Erythroblast (primary cell): ENCODE data around the gene ASGR2.
A peak's percentile ranks its signal among the peaks of the same experiment; 100 is the strongest.
"Not testable (repeated sequence)": the region's sequence is repeated elsewhere in the genome, so short reads cannot be mapped to it uniquely, and the experiment has no call there.

Experiments
- DNase-seq, 2 experiments: peaks; one replicate each; lab custom pipeline; 2025; lab: John Stamatoyannopoulos, UW
- GATA1 ChIP-seq: IDR thresholded peaks from 2 replicates; pipeline ENCODE4 v1.6.1; 2011; ENCODE audit warnings: low read depth, mild to moderate bottlenecking, control low read depth, low read length, moderate library complexity
- POLR2A ChIP-seq: IDR thresholded peaks from 2 replicates; pipeline ENCODE4 v1.6.1; 2011; ENCODE audit warnings: mild to moderate bottlenecking, low read length

Gene ASGR2

GRCh38 chr17:7114241-7114874, at the start of gene ASGR2:
Gene ASGR2 (minus strand): TSS chr17:7114822. CDS start chr17:7114240, 582 bp downstream.
- no peak for TF ChIP-seq POLR2A
- TF ChIP-seq GATA1, result no peak
- no peak for DNase-seq

- DNase-seq, result not testable (repeated sequence)
Observed at GRCh38 chr17:7159571-7159970, 44.9 kb upstream of the ASGR2 start.

GRCh38 chr17:7158424-7158823, 43.8 kb upstream of the ASGR2 start:
- not testable (repeated sequence) for DNase-seq

GRCh38 chr17:7156342-7156940, 41.8 kb upstream of the ASGR2 start:
- no peak for DNase-seq
- TF ChIP-seq POLR2A, result no peak
- TF ChIP-seq GATA1, result no peak

GRCh38 chr17:7147772-7148171, 33.1 kb upstream of the ASGR2 start:
- no peak for DNase-seq
- no peak for TF ChIP-seq GATA1
- no peak for TF ChIP-seq POLR2A

- TF ChIP-seq GATA1 (no peak), POLR2A (no peak)
Observed at GRCh38 chr17:7146115-7146514, 31.5 kb upstream of the ASGR2 start.

GRCh38 chr17:7144213-7144612, 29.6 kb upstream of the ASGR2 start:
- DNase-seq, result no peak
- TF ChIP-seq GATA1, result no peak
- TF ChIP-seq POLR2A, result no peak

More at GRCh38 chr17:7146115-7146514, 31.5 kb upstream of the ASGR2 start:
- DNase-seq, result no peak

- TF ChIP-seq GATA1 (no peak), POLR2A (no peak)
- DNase-seq, result no peak
Observed at GRCh38 chr17:7141824-7142223, 27.2 kb upstream of the ASGR2 start.

- no peak for DNase-seq
- TF ChIP-seq POLR2A (no peak), GATA1 (no peak)
Observed at GRCh38 chr17:7139400-7139799, 24.8 kb upstream of the ASGR2 start.

- TF ChIP-seq POLR2A (no peak), GATA1 (no peak)
- DNase-seq, result no peak
Observed at GRCh38 chr17:7138800-7139381, 24.3 kb upstream of the ASGR2 start.

- no peak for DNase-seq
- TF ChIP-seq GATA1, result no peak
- TF ChIP-seq POLR2A, result no peak
Observed at GRCh38 chr17:7137171-7137943, 22.7 kb upstream of the ASGR2 start.

- peak; percentile 71 to 86 for DNase-seq
- TF ChIP-seq GATA1 (no peak), POLR2A (no peak)
Observed at GRCh38 chr17:7136266-7136877, 21.8 kb upstream of the ASGR2 start.

GRCh38 chr17:7133916-7134315, 19.3 kb upstream of the ASGR2 start:
- TF ChIP-seq POLR2A (no peak), GATA1 (no peak)
- no peak for DNase-seq

GRCh38 chr17:7133424-7133823, 18.8 kb upstream of the ASGR2 start:
- DNase-seq, result peak; percentile 16 to 32
- TF ChIP-seq GATA1, result no peak
- no peak for TF ChIP-seq POLR2A
